ENCODE results near the gene GTSF1L. TPM values are rescaled to one million over a fixed set of nuclear protein-coding genes. Genes with fewer than 3 reads are reported as not detected.

The GTSF1L gene
- total RNA-seq, 1 experiment from 2014 or later: not detected

- Histone ChIP-seq H3K9me3 (ENCODE audit: control insufficient read depth, low read depth, low read length) (no peaks in the 10 kb centered on the region), H4K91ac (ENCODE audit: insufficient read length, low read depth, low read length) (no peak overlapping the region), H4K5ac (ENCODE audit: insufficient read length, low read depth, low read length) (no peak overlapping the region), H4K8ac (replicated peaks; ENCODE audit: insufficient read length, low read depth, low read length) (no peak overlapping the region), H3T11ph (ENCODE audit: low read length) (no peak overlapping the region), H3K23me2 (ENCODE audit: insufficient read length, low read depth, low read length, poor library complexity, severe bottlenecking) (no peaks in the 10 kb centered on the region), H3K4ac (ENCODE audit: low read depth, low read length) (no peak overlapping the region), H3K14ac (ENCODE audit: insufficient read depth, low read length) (no peak overlapping the region; the same call in 1 of the 2 replicates), H3K56ac (ENCODE audit: insufficient read length, low read depth, low read length) (no peak overlapping the region), H2BK20ac (ENCODE audit: low read depth, low read length, poor library complexity, severe bottlenecking) (no peak overlapping the region), H3K9ac (ENCODE audit: extremely low read depth, insufficient read length, low read length) (no peak overlapping the region), H2BK15ac (ENCODE audit: low read depth, low read length) (no peak overlapping the region), H4K20me1 (ENCODE audit: control insufficient read depth, insufficient read depth, insufficient read length) (no peaks in the 10 kb centered on the region), H2AK5ac (ENCODE audit: insufficient read length, low read length) (no peak overlapping the region), H3K4me2 (ENCODE audit: insufficient read depth, insufficient read length, low read length) (no peak overlapping the region), H2BK120ac (ENCODE audit: low read depth, low read length, poor library complexity, severe bottlenecking) (no peak overlapping the region), H2BK5ac (ENCODE audit: insufficient read length, low read length) (no peak overlapping the region), H3K18ac (ENCODE audit: insufficient read length, low read depth, low read length) (no peak overlapping the region), H3K27me3 (ENCODE audit: insufficient read depth, low read length) (no peaks in the 10 kb centered on the region), H3K79me2 (ENCODE audit: insufficient read depth, low read length) (no peaks in the 10 kb centered on the region), H3K27ac (ENCODE audit: insufficient read length, low read depth, low read length) (no peak overlapping the region), H2BK12ac (ENCODE audit: insufficient read length, low read depth, low read length) (no peak overlapping the region), H2AFZ (ENCODE audit: low read length) (no peak overlapping the region), H3K23ac (ENCODE audit: insufficient read length, low read depth, low read length) (no peak overlapping the region), H3K4me1 (ENCODE audit: insufficient read depth, low read length) (no peaks in the 10 kb centered on the region; the same call in 1 of the 2 replicates), H3K79me1 (ENCODE audit: insufficient read depth, low read depth, low read length, poor library complexity, severe bottlenecking) (no peaks in the 10 kb centered on the region)
- H3K4me1 Mint-ChIP-seq: peaks cover 4 to 10% of the 10 kb centered on the region in 2 experiments
- H3K9me3 Mint-ChIP-seq: no peaks in the 10 kb centered on the region
- no peak overlapping the region for H3K27ac Mint-ChIP-seq
- no peak for TF ChIP-seq CTCF (conservative IDR thresholded peaks at IDR 0.05)
- no CpG with 5 or more reads among the region's 7 CpGs for WGBS (ENCODE audit: extremely low coverage, insufficient read length, low lambda C conversion rate)
- no peaks in the 10 kb centered on the region for H3K36me3 Mint-ChIP-seq (ENCODE audit: insufficient read depth in 1 of 3, low read depth in 3 of 3)
- DNase-seq: no peak
- peaks cover 1% of the 10 kb centered on the region for H3K27me3 Mint-ChIP-seq (ENCODE audit: low read depth)
- no peak overlapping the region for H3K4me3 Mint-ChIP-seq
Measured at GRCh38 chr20:43737925-43738324, 11.1 kb upstream of the GTSF1L start.
